ENCODE data around the gene CCDC171.

The CCDC171 gene

GRCh38 chr9:15889555-15889954 lies 336.7 kb downstream of the CCDC171 start:
- no peak for DNase-seq

DNA sequence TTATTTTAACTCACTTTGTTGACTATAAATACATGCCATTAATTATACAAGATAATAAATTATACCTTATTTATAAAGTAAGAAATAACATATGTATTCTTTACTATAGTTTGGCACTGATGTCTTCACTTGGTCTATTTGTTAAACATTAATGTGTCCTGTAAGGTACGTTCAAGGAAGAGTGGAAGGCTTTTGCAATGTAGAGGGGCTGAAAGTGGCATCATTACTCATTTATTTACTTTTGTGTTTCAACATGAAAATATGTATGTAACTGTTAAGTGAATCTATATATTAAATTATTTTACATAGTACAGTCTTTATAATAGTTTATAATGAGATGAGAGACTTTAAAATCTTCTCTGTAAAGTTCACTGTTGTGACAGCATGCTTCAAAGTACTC lies 348.7 kb downstream of the CCDC171 start:
- DNase-seq = no peak

GRCh38 chr9:15909297-15909696 lies 356.5 kb downstream of the CCDC171 start:
- no peak for DNase-seq

GRCh38 chr9:15915711-15916110 lies 362.9 kb downstream of the CCDC171 start:
- no peak for DNase-seq

DNA sequence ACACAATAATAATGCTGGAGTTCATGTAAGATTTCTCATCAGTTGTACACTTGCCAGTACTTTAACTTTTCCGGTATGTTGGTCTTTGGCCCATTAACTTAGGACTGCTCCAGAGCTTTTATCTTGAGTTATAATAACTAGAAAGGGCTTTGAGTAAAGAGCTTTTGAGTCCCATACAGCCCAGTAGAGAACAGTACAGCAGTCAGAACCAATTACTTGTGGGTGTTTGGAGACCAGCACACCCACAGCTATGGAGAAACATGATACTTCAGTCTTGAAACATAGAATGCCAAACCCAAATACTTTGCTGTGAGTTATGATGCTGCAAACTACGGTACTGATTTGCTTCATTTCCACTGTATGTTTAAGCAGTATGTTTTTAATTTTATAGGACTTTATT lies 374.3 kb downstream of the CCDC171 start:
- DNase-seq = no peak

DNA sequence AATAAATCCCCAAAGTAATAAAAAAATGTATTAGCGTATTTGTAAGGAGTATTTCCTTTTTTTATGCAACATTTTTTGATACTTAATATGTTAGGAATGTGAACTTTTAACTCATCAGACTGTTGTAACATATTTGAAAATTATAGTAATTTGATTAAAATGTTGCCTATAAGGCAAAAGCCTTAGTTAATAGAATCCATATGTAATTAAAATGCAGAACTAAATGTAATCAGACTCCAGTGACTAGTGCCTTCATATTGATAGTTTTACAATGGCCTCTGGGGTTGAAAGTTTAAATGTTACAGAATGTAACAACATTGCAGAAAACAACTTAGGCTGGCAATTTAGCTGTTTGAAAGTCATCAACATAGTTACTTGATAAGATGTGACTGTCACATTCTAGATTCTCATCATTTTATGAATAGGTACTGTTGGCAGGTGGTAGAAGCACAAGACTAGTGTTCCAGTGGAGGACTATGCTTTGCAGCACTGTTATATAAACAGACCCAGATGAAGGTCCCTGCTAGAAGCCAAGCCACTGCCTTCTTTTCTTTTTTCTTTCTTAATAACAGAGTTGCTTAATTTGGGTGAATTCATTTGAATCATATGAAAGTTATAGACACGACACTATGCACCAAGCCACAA lies 382.9 kb downstream of the CCDC171 start:
- no peak for DNase-seq

DNA sequence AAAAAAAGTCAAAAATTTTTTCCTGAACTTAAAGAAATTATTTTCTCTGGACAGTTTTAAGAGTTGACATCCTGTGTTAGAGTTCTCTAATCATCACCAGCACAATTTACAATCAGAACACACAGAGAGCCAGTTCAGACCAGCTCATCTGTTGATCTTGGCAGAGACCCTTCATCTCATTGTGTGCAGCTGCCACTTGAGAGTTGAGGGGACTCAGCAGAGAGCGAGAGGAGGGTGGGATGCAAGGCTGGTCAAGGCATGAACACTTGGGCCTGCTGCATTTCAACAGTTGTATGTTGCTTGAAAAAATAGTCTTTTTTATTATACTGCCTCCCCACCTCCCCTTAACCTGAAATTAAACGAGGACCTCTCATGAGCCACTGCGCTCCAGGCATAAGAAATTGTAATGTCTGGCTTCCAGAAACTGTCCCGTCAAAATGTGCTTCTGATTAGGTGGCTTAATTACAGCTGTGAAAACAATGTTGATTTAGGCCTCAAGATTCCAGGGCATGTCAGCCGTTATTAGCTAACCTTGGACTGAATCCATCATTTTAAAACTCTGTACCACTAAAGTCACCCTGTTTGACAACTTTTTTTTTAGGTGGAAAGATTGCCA lies 383.6 kb downstream of the CCDC171 start:
- DNase-seq = peak; percentile 2

GRCh38 chr9:15942831-15943424 lies 390.1 kb downstream of the CCDC171 start:
- no peak for DNase-seq

- DNase-seq = no peak
Measured at GRCh38 chr9:15944341-15944740, 391.5 kb downstream of the CCDC171 start.

DNA sequence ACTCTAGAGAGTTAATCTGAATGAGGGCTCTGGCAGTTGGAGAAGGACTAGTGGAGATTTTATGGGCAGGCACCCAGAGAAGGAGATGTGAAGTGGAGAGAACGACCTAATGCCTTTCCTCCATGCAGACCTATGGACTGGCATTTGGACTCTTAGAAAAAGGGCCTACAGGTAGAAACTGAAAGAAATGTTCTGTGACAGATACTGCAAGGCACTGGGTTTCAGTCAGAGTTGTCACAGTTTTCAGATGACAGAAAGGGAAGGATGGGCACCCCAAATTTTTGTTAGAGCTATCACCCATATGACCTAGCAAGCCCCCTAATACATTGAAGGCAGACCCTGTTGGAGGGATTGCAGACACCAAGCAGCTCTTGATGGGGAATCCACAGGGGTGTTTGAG lies 406.8 kb downstream of the CCDC171 start:
- DNase-seq = no peak

GRCh38 chr9:15961217-15961616 lies 408.4 kb downstream of the CCDC171 start:
- DNase-seq = no peak

GRCh38 chr9:15965246-15965745 lies 412.5 kb downstream of the CCDC171 start:
- no peak for DNase-seq

DNA sequence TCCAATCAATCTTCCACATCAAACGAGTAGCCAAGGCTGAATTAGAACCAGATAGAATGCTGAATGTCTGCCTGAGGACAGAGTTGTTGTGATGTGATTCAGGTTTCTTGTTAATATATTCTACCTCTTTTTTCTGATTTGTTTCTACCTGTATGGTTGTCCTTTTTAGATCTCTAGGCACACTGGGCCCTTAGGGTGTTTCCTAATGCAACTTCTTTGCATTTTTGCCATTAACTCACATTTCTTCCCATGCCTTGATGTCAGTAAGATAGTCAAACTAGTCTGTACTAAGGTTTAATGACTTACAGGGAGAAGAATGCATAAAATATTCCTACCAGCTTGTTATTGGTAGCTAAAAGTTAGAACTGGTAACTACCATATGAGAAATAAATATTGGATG lies 413.6 kb downstream of the CCDC171 start:
- DNase-seq = no peak

DNA sequence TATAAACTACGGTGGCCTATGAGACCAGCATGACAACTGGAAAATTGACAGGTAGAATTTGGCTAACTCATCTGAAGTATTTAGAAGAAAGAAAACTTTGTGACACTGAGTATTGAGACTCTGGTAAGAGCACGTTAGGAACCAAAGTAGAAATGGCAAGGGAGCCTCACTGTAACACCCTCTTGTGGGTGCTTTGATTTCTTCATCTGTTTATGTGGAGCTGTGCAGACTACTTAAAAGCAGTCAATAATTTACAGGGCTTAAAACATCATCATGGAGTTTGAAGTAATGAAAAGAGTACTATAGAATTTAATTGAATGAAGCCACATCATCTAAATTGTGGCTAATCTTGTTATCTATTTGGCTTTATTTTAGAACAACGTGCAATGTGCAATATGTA lies 414.2 kb downstream of the CCDC171 start:
- DNase-seq = no peak

GRCh38 chr9:15972760-15973159 lies 419.9 kb downstream of the CCDC171 start:
- DNase-seq = no peak

DNA sequence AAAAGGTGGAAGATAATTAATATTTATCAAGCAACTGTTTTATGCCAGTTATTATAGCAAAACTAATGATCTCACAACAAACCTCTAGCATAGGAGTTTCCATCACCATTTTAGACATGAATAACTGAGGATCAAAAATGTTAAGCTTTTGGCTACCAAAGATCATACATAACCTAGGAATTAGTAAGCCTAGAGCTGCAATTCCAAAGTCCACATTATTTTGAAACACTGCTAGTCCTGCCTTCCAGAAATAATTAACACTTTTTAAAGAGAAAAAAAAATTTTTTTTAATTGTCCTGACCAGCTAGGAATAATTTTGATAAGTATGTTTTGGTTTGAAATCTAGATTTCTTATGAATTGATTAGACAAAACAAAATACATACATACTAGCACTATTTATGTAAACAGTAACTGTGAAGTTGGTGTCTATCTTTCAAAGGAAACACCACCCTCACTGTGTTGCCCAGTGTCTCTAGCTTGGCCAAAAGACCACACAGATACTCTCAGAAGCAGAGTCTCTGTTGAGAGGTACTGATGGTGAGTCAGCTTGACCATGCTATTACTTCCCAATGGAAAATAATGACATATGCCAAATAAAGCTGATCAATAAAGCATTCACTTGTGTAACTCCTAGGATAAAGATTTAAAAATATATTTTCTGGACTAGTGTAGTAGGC lies 422.4 kb downstream of the CCDC171 start:
- no peak for DNase-seq

- DNase-seq = no peak
Measured at GRCh38 chr9:15977438-15977837, 424.6 kb downstream of the CCDC171 start.

DNA sequence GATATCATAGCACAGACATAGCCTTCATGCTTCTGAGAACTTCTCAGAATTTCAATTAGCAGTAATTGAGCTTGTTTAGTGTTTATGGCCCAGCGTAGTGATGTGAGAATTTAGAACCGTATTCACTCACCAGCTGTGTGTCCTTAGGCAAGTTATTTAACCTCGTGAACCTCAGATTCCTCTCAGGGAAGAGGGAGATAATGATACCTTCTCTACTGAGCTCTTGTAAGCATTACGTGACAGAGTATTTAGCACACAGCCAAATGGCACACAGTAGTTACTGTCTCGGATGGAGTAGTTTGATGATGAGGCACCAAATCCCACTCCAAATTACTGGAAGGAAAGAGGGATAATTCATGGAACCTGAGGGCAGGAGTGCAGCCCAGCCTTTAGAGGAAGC lies 429.3 kb downstream of the CCDC171 start:
- DNase-seq = peak; percentile 14

DNA sequence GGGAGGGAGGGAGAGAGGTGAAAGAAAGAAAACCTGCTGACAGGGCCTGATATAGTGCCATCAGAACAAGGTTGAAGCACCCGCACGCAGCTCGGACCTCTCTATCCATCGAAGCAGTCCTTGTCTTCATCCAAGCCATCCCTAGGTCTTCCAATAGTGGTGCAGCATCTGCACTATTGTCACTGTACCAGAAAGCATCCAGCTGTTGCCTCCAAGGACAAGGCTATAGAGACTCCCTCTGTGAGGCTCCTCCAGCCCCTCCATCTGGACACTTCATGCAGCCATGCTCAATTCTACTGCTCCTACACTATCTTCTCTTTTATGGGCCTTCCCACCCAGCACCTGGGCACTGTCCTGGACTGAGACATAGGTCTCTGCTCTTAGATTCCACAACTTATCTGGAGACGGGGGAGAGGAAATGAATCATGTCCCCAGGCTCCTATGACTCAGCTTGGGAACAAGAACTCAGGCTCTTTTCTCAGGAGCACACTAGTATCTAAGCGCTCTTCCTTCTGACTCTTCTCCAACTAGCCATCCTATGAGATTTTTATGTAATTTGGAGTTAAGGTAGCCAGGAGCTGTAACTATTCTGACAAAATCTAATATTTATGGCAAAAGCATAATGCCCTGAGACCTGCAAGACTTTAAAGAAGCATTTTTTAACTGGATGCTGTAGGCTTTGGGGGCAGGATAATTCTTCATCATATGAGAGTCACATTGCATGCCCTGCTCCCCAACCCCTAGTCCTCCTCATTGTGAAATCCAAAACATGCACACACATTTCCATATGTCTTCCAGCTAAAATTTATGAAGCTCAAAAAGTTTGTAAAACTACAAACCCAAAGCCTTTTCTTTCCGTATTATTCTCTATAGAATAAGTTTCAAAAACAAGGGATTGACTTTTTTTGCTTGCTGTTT lies 446.8 kb downstream of the CCDC171 start:
- DNase-seq = no peak

DNA sequence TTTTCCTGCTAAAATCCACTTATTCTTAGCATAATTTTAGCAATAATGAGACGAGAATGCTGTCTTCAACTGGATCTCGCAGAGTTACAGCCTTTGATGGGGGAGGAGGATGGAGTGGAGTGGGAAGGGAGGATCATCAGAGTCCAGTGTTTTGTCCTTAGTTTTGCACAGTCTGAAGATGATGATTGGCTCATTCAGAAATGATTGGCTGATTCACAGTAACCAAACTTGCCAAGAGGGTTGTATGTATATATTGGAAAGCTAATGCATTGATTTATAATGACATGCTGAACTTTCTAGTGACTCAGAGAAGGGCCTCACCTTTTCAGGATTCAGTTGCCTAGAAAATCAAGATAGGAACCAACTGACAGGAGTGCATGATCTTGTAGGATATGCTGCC lies 448.0 kb downstream of the CCDC171 start:
- DNase-seq = no peak

DNA sequence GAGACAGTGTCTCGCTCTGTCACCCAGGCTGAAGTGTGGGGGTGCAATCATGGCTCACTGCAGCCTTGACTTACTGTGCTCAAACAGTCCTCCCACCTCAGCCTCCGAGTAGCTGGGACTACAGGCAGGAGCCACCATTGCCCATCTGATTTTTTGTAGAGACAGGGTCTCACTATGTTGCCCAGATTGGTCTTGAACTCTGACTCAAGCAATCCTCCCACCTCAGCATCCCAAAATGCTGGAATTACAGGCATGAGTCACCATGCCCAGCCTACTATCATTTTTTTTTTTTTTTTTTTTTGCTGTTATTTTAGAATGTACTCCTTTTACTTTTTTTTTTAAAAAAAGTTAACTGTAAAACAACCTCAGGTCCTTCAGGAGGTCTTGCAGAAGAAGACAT lies 449.0 kb downstream of the CCDC171 start:
- DNase-seq = no peak

GRCh38 chr9:16002816-16003215 lies 450.0 kb downstream of the CCDC171 start:
- DNase-seq = no peak

GRCh38 chr9:16003785-16004184 lies 450.9 kb downstream of the CCDC171 start:
- DNase-seq = no peak
